HEK293 (cell line): ENCODE data around the gene SETD7.

ENCODE experiments used
- CTCF ChIA-PET: fragments of 350-600 bp; formaldehyde crosslinking; extraction: SDS; loops from one replicate; lab custom pipeline; 2021; ENCODE audit warnings: antibody characterized with exemption; lab: Yijun Ruan, JAX
- POLR2A ChIA-PET: fragments of 300-600 bp; formaldehyde crosslinking; extraction: SDS; loops from one replicate; lab custom pipeline; 2020; ENCODE audit warnings: antibody characterized with exemption, inconsistent platforms; lab: Yijun Ruan, JAX
- H3K27ac ChIP-seq: fragments of 200-500 bp; sonication (Bioruptor generic); 2 replicates; pipeline ENCODE4 v1.5.1; 2014; ENCODE audit warnings: low read depth, low read length, control low read depth, inconsistent platforms; ENCODE audit errors: extremely low read depth
- H3K36me3 ChIP-seq, 2 experiments: fragments of 200-500 bp in 1 of 2; sonication (Bioruptor generic) in 1 of 2; 1 replicate in 1 of 2; 2 replicates in 1 of 2; pipeline ENCODE4 v1.5.1; 2014 to 2017; ENCODE audit warnings: inconsistent platforms in 2 of 2, low read length in 2 of 2; ENCODE audit not compliant: control insufficient read depth in 2 of 2, insufficient read depth in 1 of 2
- H3K4me1 ChIP-seq: fragments of 200-500 bp; sonication (Bioruptor generic); 2 replicates; pipeline ENCODE4 v1.5.1; 2014; ENCODE audit warnings: mild to moderate bottlenecking, low read length, inconsistent platforms; ENCODE audit not compliant: control insufficient read depth, insufficient read depth
- H3K4me3 ChIP-seq: 2 replicates; pipeline ENCODE4 v1.5.1; 2011; ENCODE audit warnings: low read depth, mild to moderate bottlenecking, control low read depth, low read length, moderate library complexity
- H3K9me3 ChIP-seq: fragments of 200-500 bp; sonication (Bioruptor generic); 2 replicates; pipeline ENCODE4 v1.5.1; 2014; ENCODE audit warnings: low read depth, low read length, inconsistent platforms; ENCODE audit not compliant: control insufficient read depth, insufficient read depth
- EGR2 ChIP-seq: fragments of 450-650 bp; formaldehyde crosslinking; IDR thresholded peaks from 2 replicates; pipeline ENCODE4 v1.5.1; 2016; ENCODE audit warnings: low read depth, missing biosample characterization, missing genetic modification characterization
- MEIS1 ChIP-seq: sonication (generic); formaldehyde crosslinking; IDR thresholded peaks from 2 replicates; pipeline ENCODE4 v1.8.1; 2022; ENCODE audit warnings: missing genetic modification reagents, mild to moderate bottlenecking, borderline replicate concordance
- TSHZ1 ChIP-seq: fragments of 450-650 bp; formaldehyde crosslinking; IDR thresholded peaks from 2 replicates; pipeline ENCODE4 v1.5.1; 2016; ENCODE audit warnings: missing biosample characterization, missing genetic modification characterization, borderline replicate concordance
- ZBTB48 ChIP-seq: fragments of 450-650 bp; formaldehyde crosslinking; IDR thresholded peaks from 2 replicates; pipeline ENCODE4 v1.5.1; 2016; ENCODE audit warnings: missing biosample characterization, missing genetic modification characterization
- ZFP37 ChIP-seq: fragments of 450-650 bp; formaldehyde crosslinking; IDR thresholded peaks from 2 replicates; pipeline ENCODE4 v1.5.1; 2016; ENCODE audit warnings: missing biosample characterization, missing genetic modification characterization
- ZNF114 ChIP-seq: fragments of 450-650 bp; formaldehyde crosslinking; IDR thresholded peaks from 2 replicates; pipeline ENCODE4 v1.5.0; 2017; ENCODE audit warnings: missing biosample characterization, missing genetic modification characterization
- ZNF146 ChIP-seq: fragments of 450-650 bp; formaldehyde crosslinking; IDR thresholded peaks from 2 replicates; pipeline ENCODE4 v1.5.1; 2016; ENCODE audit warnings: missing biosample characterization, missing genetic modification characterization
- ZNF174 ChIP-seq: fragments of 450-650 bp; formaldehyde crosslinking; IDR thresholded peaks from 2 replicates; pipeline ENCODE4 v1.5.0; 2017; ENCODE audit warnings: missing biosample characterization, mild to moderate bottlenecking, missing genetic modification characterization
- ZNF292 ChIP-seq: fragments of 450-650 bp; formaldehyde crosslinking; IDR thresholded peaks from 2 replicates; pipeline ENCODE4 v1.5.1; 2016; ENCODE audit warnings: low read depth, missing biosample characterization, missing genetic modification characterization, borderline replicate concordance
- ZNF335 ChIP-seq: fragments of 450-650 bp; formaldehyde crosslinking; conservative IDR thresholded peaks from 2 replicates; pipeline ENCODE4 v1.5.1; 2016; ENCODE audit warnings: missing biosample characterization, missing genetic modification characterization
- ZNF514 ChIP-seq: fragments of 450-650 bp; formaldehyde crosslinking; IDR thresholded peaks from 2 replicates; pipeline ENCODE4 v1.5.1; 2016; ENCODE audit warnings: missing biosample characterization, missing genetic modification characterization
- ZNF664 ChIP-seq: fragments of 450-650 bp; formaldehyde crosslinking; IDR thresholded peaks from 2 replicates; pipeline ENCODE4 v1.5.1; 2016; ENCODE audit warnings: missing biosample characterization, missing genetic modification characterization
- ZNF776 ChIP-seq: fragments of 450-650 bp; formaldehyde crosslinking; IDR thresholded peaks from 2 replicates; pipeline ENCODE4 v1.5.0; 2017; ENCODE audit warnings: missing biosample characterization, missing genetic modification characterization, borderline replicate concordance
- ZNF777 ChIP-seq: fragments of 450-650 bp; formaldehyde crosslinking; IDR thresholded peaks from 2 replicates; pipeline ENCODE4 v1.5.1; 2017; ENCODE audit warnings: missing biosample characterization, missing genetic modification characterization, borderline replicate concordance
- ZNF837 ChIP-seq: fragments of 450-650 bp; formaldehyde crosslinking; IDR thresholded peaks from 2 replicates; pipeline ENCODE4 v1.5.1; 2016; ENCODE audit warnings: missing biosample characterization, missing genetic modification characterization
- ZSCAN16 ChIP-seq: fragments of 450-650 bp; formaldehyde crosslinking; IDR thresholded peaks from 2 replicates; pipeline ENCODE4 v1.5.1; 2016; ENCODE audit warnings: missing biosample characterization, missing genetic modification characterization
- ZSCAN23 ChIP-seq: fragments of 450-650 bp; formaldehyde crosslinking; IDR thresholded peaks from 2 replicates; pipeline ENCODE4 v1.5.1; 2016; ENCODE audit warnings: missing biosample characterization, missing genetic modification characterization
- ZXDB ChIP-seq: fragments of 450-650 bp; formaldehyde crosslinking; IDR thresholded peaks from 2 replicates; pipeline ENCODE4 v1.5.1; 2016; ENCODE audit warnings: missing biosample characterization, missing genetic modification characterization
- TF ChIP-seq, protein P1 (sequence below): fragments of 450-650 bp; formaldehyde crosslinking; IDR thresholded peaks from 2 replicates; pipeline ENCODE4 v1.5.1; 2016; ENCODE audit warnings: missing biosample characterization, missing genetic modification characterization
- TF ChIP-seq, protein P2 (sequence below): fragments of 450-650 bp; formaldehyde crosslinking; IDR thresholded peaks from 2 replicates; pipeline ENCODE4 v1.5.1; 2016; ENCODE audit warnings: missing biosample characterization, missing genetic modification characterization

The SETD7 gene

DNA sequence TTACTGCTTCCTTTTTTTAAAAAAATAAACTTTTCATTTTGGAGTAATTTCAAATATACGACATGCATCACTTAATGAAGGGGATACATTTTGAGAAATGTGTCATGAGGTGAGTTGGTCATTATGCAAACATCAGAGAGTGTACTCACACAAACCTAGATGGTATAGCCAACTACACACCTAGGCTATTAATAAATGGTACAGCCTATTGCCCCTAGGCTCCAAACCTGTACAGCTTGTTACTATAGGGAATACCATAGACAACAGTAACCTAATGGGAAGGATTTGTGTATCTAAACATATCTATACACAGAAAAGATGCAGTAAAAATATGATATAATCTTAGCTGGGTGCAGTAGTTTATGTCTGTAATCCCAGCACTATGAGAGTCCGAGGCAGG lies 29.1 kb downstream of the SETD7 start:
- TF ChIP-seq, protein P1, sequence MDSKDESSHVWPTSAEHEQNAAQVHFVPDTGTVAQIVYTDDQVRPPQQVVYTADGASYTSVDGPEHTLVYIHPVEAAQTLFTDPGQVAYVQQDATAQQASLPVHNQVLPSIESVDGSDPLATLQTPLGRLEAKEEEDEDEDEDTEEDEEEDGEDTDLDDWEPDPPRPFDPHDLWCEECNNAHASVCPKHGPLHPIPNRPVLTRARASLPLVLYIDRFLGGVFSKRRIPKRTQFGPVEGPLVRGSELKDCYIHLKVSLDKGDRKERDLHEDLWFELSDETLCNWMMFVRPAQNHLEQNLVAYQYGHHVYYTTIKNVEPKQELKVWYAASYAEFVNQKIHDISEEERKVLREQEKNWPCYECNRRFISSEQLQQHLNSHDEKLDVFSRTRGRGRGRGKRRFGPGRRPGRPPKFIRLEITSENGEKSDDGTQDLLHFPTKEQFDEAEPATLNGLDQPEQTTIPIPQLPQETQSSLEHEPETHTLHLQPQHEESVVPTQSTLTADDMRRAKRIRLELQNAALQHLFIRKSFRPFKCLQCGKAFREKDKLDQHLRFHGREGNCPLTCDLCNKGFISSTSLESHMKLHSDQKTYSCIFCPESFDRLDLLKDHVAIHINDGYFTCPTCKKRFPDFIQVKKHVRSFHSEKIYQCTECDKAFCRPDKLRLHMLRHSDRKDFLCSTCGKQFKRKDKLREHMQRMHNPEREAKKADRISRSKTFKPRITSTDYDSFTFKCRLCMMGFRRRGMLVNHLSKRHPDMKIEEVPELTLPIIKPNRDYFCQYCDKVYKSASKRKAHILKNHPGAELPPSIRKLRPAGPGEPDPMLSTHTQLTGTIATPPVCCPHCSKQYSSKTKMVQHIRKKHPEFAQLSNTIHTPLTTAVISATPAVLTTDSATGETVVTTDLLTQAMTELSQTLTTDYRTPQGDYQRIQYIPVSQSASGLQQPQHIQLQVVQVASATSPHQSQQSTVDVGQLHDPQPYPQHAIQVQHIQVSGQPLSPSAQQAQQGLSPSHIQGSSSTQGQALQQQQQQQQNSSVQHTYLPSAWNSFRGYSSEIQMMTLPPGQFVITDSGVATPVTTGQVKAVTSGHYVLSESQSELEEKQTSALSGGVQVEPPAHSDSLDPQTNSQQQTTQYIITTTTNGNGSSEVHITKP: peak; percentile 56
- no peak for TF ChIP-seq ZSCAN16 (tag by site-specific recombination)
- TF ChIP-seq, all 188 proteins: peak for 1
- ChIA-PET CTCF (interaction anchor here (1.8 kb wide), 1 partner anchor 29 kb away, joined by 4 read pairs; no protein-coding TSS in a partner anchor), POLR2A (no interaction called here)
- Histone ChIP-seq H3K36me3 (peaks cover 19 to 64% of the 10 kb centered on the region in 2 experiments), H3K4me3 (no peak overlapping the region), H3K27ac (no peak overlapping the region), H3K9me3 (no peaks in the 10 kb centered on the region), H3K4me1 (no peaks in the 10 kb centered on the region)

DNA sequence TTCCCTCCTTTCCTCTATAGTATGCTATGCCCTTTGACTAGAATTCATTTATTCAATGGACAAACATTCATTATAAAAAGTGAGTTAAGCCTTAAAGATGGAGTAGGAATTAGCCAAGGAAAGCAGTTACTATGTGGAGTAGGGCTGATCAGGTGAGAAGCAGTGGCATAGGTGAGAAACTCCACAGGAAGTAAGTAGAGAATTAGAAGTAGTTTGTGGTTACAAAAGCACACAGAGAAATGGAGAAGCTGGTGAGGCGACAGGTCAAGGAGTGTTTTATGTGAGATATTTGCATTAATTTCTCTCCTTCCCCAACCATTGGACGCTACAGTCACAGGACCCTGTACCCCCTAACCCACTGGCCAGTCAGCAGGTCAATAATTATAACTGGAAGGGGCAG lies 30.6 kb downstream of the SETD7 start:
- no peaks in the 10 kb centered on the region for H3K4me1 ChIP-seq
- ChIA-PET POLR2A (no interaction called here), CTCF (interaction anchor here (0.9 to 1.1 kb wide), 2 partner anchors 10 to 15 kb away, joined by 3 read pairs; no protein-coding TSS in a partner anchor)
- H3K27ac ChIP-seq: no peak overlapping the region
- peaks cover 19 to 72% of the 10 kb centered on the region in 2 experiments for H3K36me3 ChIP-seq
- TF ChIP-seq ZFP37 (tag by site-specific recombination) (no peak), ZXDB (tag by site-specific recombination) (no peak), ZNF776 (tag by site-specific recombination) (no peak), ZBTB48 (tag by site-specific recombination) (no peak), ZNF837 (tag by site-specific recombination) (no peak), ZNF292 (tag by site-specific recombination) (no peak)
- TF ChIP-seq, protein P2, sequence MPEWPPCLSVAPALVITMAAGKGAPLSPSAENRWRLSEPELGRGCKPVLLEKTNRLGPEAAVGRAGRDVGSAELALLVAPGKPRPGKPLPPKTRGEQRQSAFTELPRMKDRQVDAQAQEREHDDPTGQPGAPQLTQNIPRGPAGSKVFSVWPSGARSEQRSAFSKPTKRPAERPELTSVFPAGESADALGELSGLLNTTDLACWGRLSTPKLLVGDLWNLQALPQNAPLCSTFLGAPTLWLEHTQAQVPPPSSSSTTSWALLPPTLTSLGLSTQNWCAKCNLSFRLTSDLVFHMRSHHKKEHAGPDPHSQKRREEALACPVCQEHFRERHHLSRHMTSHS (tag by site-specific recombination): no peak
- no peaks in the 10 kb centered on the region for H3K9me3 ChIP-seq
- H3K4me3 ChIP-seq: no peak overlapping the region

DNA sequence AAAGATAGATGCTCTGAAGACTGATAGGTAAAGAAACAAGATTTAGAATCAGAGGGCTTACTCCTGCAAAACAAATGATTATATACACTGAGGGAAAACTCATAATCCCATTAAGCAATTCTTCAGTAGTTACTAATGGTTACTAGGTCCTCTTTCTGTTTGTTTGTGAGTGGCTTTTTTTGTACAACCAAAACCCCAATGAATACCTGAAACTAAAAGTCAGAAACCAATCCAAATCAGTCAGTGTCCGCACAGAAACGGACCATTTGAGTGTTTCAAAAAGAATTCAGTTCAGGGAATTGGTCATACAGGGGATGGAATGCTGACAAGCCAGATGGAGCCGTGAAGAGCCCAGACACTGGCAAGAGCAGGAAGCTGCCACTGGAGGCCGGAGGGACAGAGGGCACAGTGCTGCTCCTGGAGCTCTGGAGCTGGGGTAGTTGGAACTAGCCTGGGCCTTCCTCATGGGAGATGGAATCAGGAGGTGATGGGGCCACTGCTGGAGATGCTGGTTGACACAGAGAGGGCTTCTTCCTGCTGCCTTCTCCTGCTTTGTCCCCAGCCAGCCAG lies 31.9 kb downstream of the SETD7 start:
- Histone ChIP-seq H3K9me3 (no peaks in the 10 kb centered on the region), H3K27ac (no peak overlapping the region), H3K36me3 (peaks cover 19 to 84% of the 10 kb centered on the region in 2 experiments), H3K4me1 (no peaks in the 10 kb centered on the region), H3K4me3 (no peak overlapping the region)
- TF ChIP-seq ZNF777 (no peak), ZNF174 (tag by site-specific recombination) (no peak), ZSCAN23 (tag by site-specific recombination) (no peak), TSHZ1 (tag by site-specific recombination) (no peak), ZNF514 (tag by site-specific recombination) (no peak), EGR2 (tag by site-specific recombination) (no peak), MEIS1 (CRISPR knock-in tag) (no peak), ZNF146 (no peak), ZNF114 (tag by site-specific recombination) (no peak), ZNF335 (no peak), ZNF664 (tag by site-specific recombination) (no peak)
- ChIA-PET POLR2A (no interaction called here), CTCF (no interaction called here)
